Panc1 (cell line): ENCODE results near the gene VPS52. TPM values are rescaled to one million over a fixed set of nuclear protein-coding genes. Genes with fewer than 3 reads are reported as not detected.

Experiments used
- ATAC-seq: fragments of 200-7000 bp; cut with Tn5 transposase; 2 replicates; pipeline ENCODE4 v1.9.1; 2020; ENCODE audit warnings: mild to moderate bottlenecking, moderate library complexity
- BruUV-seq: library from RNA; stranded (reverse); fragments of 400-500 nt; replicated peaks from 2 replicates; lab custom pipeline; 2021; lab: Mats Ljungman, UMichigan
- CTCF ChIA-PET: fragments of 300-600 bp; sonication (Branson Sonifier 250); formaldehyde crosslinking; loops from one replicate; lab custom pipeline; 2022; ENCODE audit warnings: antibody characterized with exemption; lab: Charles Lee
- POLR2A ChIA-PET: fragments of 300-600 bp; sonication (Branson Sonifier 250); formaldehyde crosslinking; loops from one replicate; lab custom pipeline; 2022; ENCODE audit warnings: antibody characterized with exemption; lab: Charles Lee
- DNase-seq: peaks from one replicate; pipeline ENCODE4 v3.0.0-alpha.2; 2010; ENCODE audit warnings: low read depth, low spot score
- H3K27ac ChIP-seq: 2 replicates; pipeline ENCODE4 v1.5.1; 2011; ENCODE audit warnings: mild to moderate bottlenecking, low read length, inconsistent platforms
- H3K27me3 ChIP-seq: fragments of 200-500 bp; sonication (Bioruptor generic); 2 replicates; pipeline ENCODE4 v1.6.0; 2014; ENCODE audit warnings: low read length, inconsistent platforms; ENCODE audit not compliant: control insufficient read depth, insufficient read depth
- H3K36me3 ChIP-seq: fragments of 200-500 bp; sonication (Bioruptor generic); 2 replicates; pipeline ENCODE4 v1.5.1; 2014; ENCODE audit warnings: inconsistent platforms, mild to moderate bottlenecking, low read length, moderate library complexity; ENCODE audit not compliant: control insufficient read depth, insufficient read depth
- H3K4me1 ChIP-seq: 2 replicates; pipeline ENCODE4 v1.5.1; 2011; ENCODE audit warnings: inconsistent platforms, mild to moderate bottlenecking, low read length, moderate library complexity; ENCODE audit not compliant: control insufficient read depth, insufficient read depth
- H3K4me3 ChIP-seq, 2 experiments: 2 replicates each; pipeline ENCODE4 v1.5.1; 2011 to 2012; ENCODE audit warnings: low read depth in 2 of 2, low read length in 2 of 2, mild to moderate bottlenecking in 2 of 2, inconsistent platforms in 1 of 2, moderate library complexity in 1 of 2
- H3K9me3 ChIP-seq: fragments of 200-500 bp; sonication (Bioruptor generic); 2 replicates; pipeline ENCODE4 v1.5.1; 2014; ENCODE audit warnings: low read depth, mild to moderate bottlenecking, inconsistent platforms, low read length, moderate library complexity; ENCODE audit not compliant: control insufficient read depth, insufficient read depth
- CTCF ChIP-seq: fragments of 450-650 bp; IDR thresholded peaks from 2 replicates; pipeline ENCODE4 v1.5.1; 2017; ENCODE audit warnings: mild to moderate bottlenecking
- POLR2AphosphoS5 ChIP-seq: IDR thresholded peaks from 2 replicates; pipeline ENCODE4 v1.6.1; 2012; ENCODE audit warnings: mild to moderate bottlenecking, low read depth, low read length, moderate library complexity
- REST ChIP-seq, 2 experiments: IDR thresholded peaks; 2 replicates each; pipeline ENCODE4 v1.6.1; 2011 to 2012; ENCODE audit warnings: low read depth in 2 of 2, control low read depth in 1 of 2, low read length in 1 of 2, mild to moderate bottlenecking in 1 of 2, moderate library complexity in 1 of 2; ENCODE audit not compliant: insufficient read depth in 1 of 2
- SIN3A ChIP-seq: IDR thresholded peaks from 2 replicates; pipeline ENCODE4 v1.6.1; 2012; ENCODE audit warnings: low read depth, mild to moderate bottlenecking, low read length, moderate library complexity, borderline replicate concordance; ENCODE audit not compliant: insufficient read depth
- TCF7L2 ChIP-seq: IDR thresholded peaks from 2 replicates; pipeline ENCODE4 v1.6.1; 2011; ENCODE audit warnings: mild to moderate bottlenecking, low read depth, low read length, inconsistent platforms
- in situ Hi-C: cut with HindIII; loops from 2 replicates; pipeline ENCODE4 v1.10.0; 2016; ENCODE audit warnings: low sequenced_read_pairs, low pct_unique_long_range_greater_than_20kb
- intact Hi-C: fragments of 100-400 bp; cut with micrococcal nuclease; formaldehyde crosslinking; loops from one replicate; pipeline ENCODE4 v1.10.0; 2022; ENCODE audit not compliant: unreplicated experiment
- total RNA-seq: library from RNA; stranded (reverse); gene quantifications from one replicate; pipeline ENCODE4 v1.2.1, GENCODE V29; 2021; ENCODE audit not compliant: unreplicated experiment

VPS52 gene
- total RNA-seq, 1 experiment from 2014 or later = 77.7 TPM

DNA sequence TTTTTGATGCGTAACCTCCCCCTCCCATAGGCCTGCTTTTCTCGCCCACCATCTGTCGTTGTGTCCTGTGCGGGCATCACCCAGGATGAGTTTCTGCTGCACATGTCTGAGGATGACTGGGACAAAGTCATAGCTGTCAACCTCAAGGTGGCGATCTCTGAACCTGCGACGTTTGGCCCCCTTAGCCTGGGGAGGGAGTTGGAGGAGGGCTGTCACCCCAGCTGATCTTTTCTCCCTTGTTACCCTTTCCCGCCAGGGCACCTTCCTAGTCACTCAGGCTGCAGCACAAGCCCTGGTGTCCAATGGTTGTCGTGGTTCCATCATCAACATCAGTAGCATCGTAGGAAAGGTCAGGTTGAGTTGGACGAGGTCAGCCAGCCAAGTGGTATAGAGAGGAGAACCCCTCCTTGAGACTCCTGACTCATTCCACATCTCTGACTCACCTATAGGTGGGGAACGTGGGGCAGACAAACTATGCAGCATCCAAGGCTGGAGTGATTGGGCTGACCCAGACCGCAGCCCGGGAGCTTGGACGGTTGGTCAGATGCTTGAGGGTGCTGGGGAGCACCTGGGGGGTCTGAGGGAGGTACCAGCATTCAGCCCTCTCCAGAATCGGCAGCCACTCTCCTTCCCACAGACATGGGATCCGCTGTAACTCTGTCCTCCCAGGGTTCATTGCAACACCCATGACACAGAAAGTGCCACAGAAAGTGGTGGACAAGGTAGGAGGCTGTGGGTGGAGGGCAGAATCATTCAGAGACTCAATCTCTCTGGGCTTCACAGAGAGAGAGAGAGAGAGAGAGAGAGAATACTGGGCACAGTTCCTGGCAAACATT, 66.3 kb downstream of the VPS52 start:
- Histone ChIP-seq H3K9me3 (no peaks in the 10 kb centered on the region), H3K27ac (peak overlapping the region; percentile 72), H3K36me3 (peaks cover 13% of the 10 kb centered on the region), H3K4me3 (peak overlapping the region; percentile 66 to 79), H3K27me3 (no peaks in the 10 kb centered on the region), H3K4me1 (peaks cover 46% of the 10 kb centered on the region)
- CTCF ChIA-PET = interaction anchor here (0.7 kb wide), 1 partner anchor 43 kb away, joined by 5 read pairs; no protein-coding TSS in a partner anchor
- ATAC-seq (peak; percentile 13; the same call in 1 of the 2 replicates), DNase-seq (peak; percentile 59)
- intact Hi-C loops (no loop called here), in situ Hi-C loops (no loop called here)
- POLR2A ChIA-PET = interaction anchor here (0.7 kb wide), 1 partner anchor 72 kb away, joined by 8 read pairs; the partner anchor contains the start of gene B3GALT4
- no TSS peak for BruUV-seq
- no peak for TF ChIP-seq SIN3A
- peak; percentile 48 for TF ChIP-seq CTCF

DNA sequence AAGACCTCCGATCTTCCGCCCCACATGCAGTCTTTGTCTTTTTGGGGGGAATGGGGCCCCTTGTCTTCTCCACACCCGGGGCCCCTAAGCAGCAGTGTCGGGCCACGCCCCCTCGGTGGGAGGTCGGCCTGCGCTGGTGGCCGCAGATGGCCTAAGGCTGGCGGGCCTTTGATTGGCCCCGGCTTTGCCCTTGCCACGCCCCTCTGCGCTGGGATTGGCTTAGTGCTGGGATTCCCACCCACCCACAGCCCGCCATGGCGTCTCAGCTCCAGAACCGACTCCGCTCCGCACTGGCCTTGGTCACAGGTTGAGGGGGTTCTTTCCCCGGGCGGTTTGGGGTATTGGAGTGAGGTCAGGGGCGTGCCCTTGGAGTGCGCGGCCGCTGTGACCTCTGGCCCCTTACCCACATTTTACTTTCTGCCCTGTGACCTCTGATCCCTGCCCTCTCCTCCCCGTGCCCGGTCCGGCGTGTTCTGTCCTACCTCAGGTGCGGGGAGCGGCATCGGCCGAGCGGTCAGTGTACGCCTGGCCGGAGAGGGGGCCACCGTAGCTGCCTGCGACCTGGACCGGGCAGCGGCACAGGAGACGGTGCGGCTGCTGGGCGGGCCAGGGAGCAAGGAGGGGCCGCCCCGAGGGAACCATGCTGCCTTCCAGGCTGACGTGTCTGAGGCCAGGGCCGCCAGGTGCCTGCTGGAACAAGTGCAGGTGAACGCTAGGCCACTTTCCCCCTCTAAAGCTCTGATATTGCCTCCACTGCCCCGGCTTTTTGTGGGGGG, 67.1 kb downstream of the VPS52 start, which contains the start of gene HSD17B8:
TSS of gene HSD17B8 (plus strand) at position 241 of the 776 bp plus-strand sequence. CDS start at position 255, 14 bp downstream.
- Histone ChIP-seq H3K4me1 (peaks cover 46% of the 10 kb centered on the region), H3K9me3 (no peaks in the 10 kb centered on the region), H3K4me3 (peak within 1 kb of the TSS; percentile 66 to 79), H3K27ac (peak within 1 kb of the TSS; percentile 72), H3K27me3 (no peaks in the 10 kb centered on the region), H3K36me3 (peaks cover 13% of the 10 kb centered on the region)
- ATAC-seq = peak; percentile 77
- no peak for DNase-seq
- no TSS peak for BruUV-seq
- in situ Hi-C loops (no loop called here), intact Hi-C loops (no loop called here)
- POLR2A ChIA-PET = no interaction called here
- TF ChIP-seq SIN3A (0 out of 2 replicates have a peak, but pooled peaks have one; percentile 54), CTCF (no peak), REST (IDR thresholded peaks at IDR 0.05; ENCODE audit: insufficient read depth in 1 of 2, low read depth in 2 of 2, low read length in 1 of 2) (0 out of 4 replicates have a peak, but pooled peaks of 1 of the 2 experiments have one; percentile 20), TCF7L2 (peak; percentile 46; the same call in 1 of the 2 replicates), POLR2AphosphoS5 (peak; percentile 85)
- CTCF ChIA-PET = interaction anchor here (0.6 kb wide), 1 partner anchor 44 kb away, joined by 8 read pairs; no protein-coding TSS in a partner anchor
